ENCODE data around the gene OR10H4.

GRCh38 chr19:15992014-15992413, 43.2 kb downstream of the OR10H4 start:
- TF ChIP-seq CTCF (conservative IDR thresholded peaks at IDR 0.05; ENCODE audit: low read depth, low read length) (no peak), EZH2 (IDR thresholded peaks at IDR 0.05; ENCODE audit: borderline replicate concordance, low read depth, low read length, poor library complexity, severe bottlenecking) (no peak)

Data from A673 (cell line).